Globus pallidus (tissue), 1 donor: ENCODE data around the gene ZMYND8.
A peak's percentile ranks its signal among the peaks of the same experiment; 100 is the strongest.
"Not testable (repeated sequence)": the region's sequence is repeated elsewhere in the genome, so short reads cannot be mapped to it uniquely, and the experiment has no call there.

ENCODE experiments used
- DNase-seq: peaks from one replicate; pipeline ENCODE4 v3.0.0-alpha.2; 2015; ENCODE audit warnings: low spot score

The ZMYND8 gene

GRCh38 chr20:47285189-47285588 is 71.3 kb downstream of the ZMYND8 start:
- no peak for DNase-seq

GRCh38 chr20:47284373-47284772 is 72.1 kb downstream of the ZMYND8 start:
- no peak for DNase-seq

- no peak for DNase-seq
Measured at GRCh38 chr20:47283411-47283810, 73.1 kb downstream of the ZMYND8 start.

- DNase-seq, result no peak
Measured at GRCh38 chr20:47282864-47283263, 73.6 kb downstream of the ZMYND8 start.

- DNase-seq, result no peak
Measured at GRCh38 chr20:47281376-47281775, 75.1 kb downstream of the ZMYND8 start.

- no peak for DNase-seq
Measured at GRCh38 chr20:47280668-47281067, 75.8 kb downstream of the ZMYND8 start.

- DNase-seq, result no peak
Measured at GRCh38 chr20:47280228-47280627, 76.3 kb downstream of the ZMYND8 start.

GRCh38 chr20:47278907-47279348 is 77.6 kb downstream of the ZMYND8 start:
- no peak for DNase-seq

- not testable (repeated sequence) for DNase-seq
Measured at GRCh38 chr20:47277535-47277872, 79.0 kb downstream of the ZMYND8 start.

GRCh38 chr20:47276851-47277534 is 79.5 kb downstream of the ZMYND8 start:
- DNase-seq, result peak; percentile 38

GRCh38 chr20:47276251-47276650 is 80.2 kb downstream of the ZMYND8 start:
- DNase-seq, result no peak

- DNase-seq, result no peak
Measured at GRCh38 chr20:47275548-47275947, 81.0 kb downstream of the ZMYND8 start.

- peak; percentile 17 for DNase-seq
Measured at GRCh38 chr20:47274401-47275108, 81.9 kb downstream of the ZMYND8 start.

- no peak for DNase-seq
Measured at GRCh38 chr20:47273591-47274235, 82.8 kb downstream of the ZMYND8 start.

GRCh38 chr20:47272893-47273590 is 83.5 kb downstream of the ZMYND8 start:
- peak; percentile 69 for DNase-seq

GRCh38 chr20:47271046-47271615 is 85.4 kb downstream of the ZMYND8 start:
- DNase-seq, result no peak

GRCh38 chr20:47269309-47270165 is 87.0 kb downstream of the ZMYND8 start:
- DNase-seq, result no peak

GRCh38 chr20:47267621-47268020 is 88.9 kb downstream of the ZMYND8 start:
- DNase-seq, result no peak

GRCh38 chr20:47266847-47267515 is 89.5 kb downstream of the ZMYND8 start:
- DNase-seq, result no peak

GRCh38 chr20:47265984-47266383 is 90.5 kb downstream of the ZMYND8 start:
- no peak for DNase-seq

GRCh38 chr20:47265214-47265613 is 91.3 kb downstream of the ZMYND8 start:
- DNase-seq, result no peak
